HCT116 (cell line): ENCODE results near the gene CA4.
"Not testable (repeated sequence)": the region's sequence is repeated elsewhere in the genome, so short reads cannot be mapped to it uniquely, and the experiment has no call there.

Experiments used
- EGR1 ChIP-seq: IDR thresholded peaks from 2 replicates; pipeline ENCODE4 v1.6.1; 2012; ENCODE audit warnings: low read depth
- EZH2 ChIP-seq: fragments of 200-600 bp; sonication (generic); IDR thresholded peaks from 2 replicates; pipeline ENCODE4 v1.6.1; 2017; ENCODE audit warnings: antibody characterized with exemption, mixed run types
- FOSL1 ChIP-seq: IDR thresholded peaks from 2 replicates; pipeline ENCODE4 v1.6.1; 2012; ENCODE audit warnings: low read depth
- JUND ChIP-seq: IDR thresholded peaks from 2 replicates; pipeline ENCODE4 v1.6.1; 2012
- POLR2A ChIP-seq: IDR thresholded peaks from 2 replicates; pipeline ENCODE4 v1.7.0; 2011; ENCODE audit warnings: borderline replicate concordance; ENCODE audit not compliant: insufficient read depth, insufficient read length; ENCODE audit errors: extremely low read depth
- POLR2AphosphoS5 ChIP-seq: IDR thresholded peaks from 2 replicates; pipeline ENCODE4 v1.6.1; 2011; ENCODE audit warnings: mild to moderate bottlenecking, low read depth, low read length, moderate library complexity
- RAD21 ChIP-seq: IDR thresholded peaks from 2 replicates; pipeline ENCODE4 v1.6.1; 2012; ENCODE audit warnings: low read depth, mild to moderate bottlenecking
- ZNF274 ChIP-seq: fragments of 200-500 bp; sonication (Bioruptor generic); IDR thresholded peaks from 2 replicates; pipeline ENCODE4 v1.6.1; 2014; ENCODE audit warnings: mild to moderate bottlenecking, low read depth, low read length, inconsistent platforms
- TF ChIP-seq, protein P1 (sequence below), 3 experiments: fragments of 200-600 bp in 1 of 3; sonication (generic) in 1 of 3; IDR thresholded peaks in 2 of 3; conservative IDR thresholded peaks in 1 of 3; 2 replicates each; pipeline ENCODE4 v1.5.1; 2012 to 2017; ENCODE audit warnings: low read depth in 2 of 3, low read length in 2 of 3, antibody characterized with exemption in 1 of 3, borderline replicate concordance in 1 of 3, control low read depth in 1 of 3, mild to moderate bottlenecking in 1 of 3, mixed read lengths in 1 of 3, mixed run types in 1 of 3, moderate library complexity in 1 of 3; ENCODE audit not compliant: insufficient read depth in 1 of 3
- TF ChIP-seq, protein P2 (sequence below): IDR thresholded peaks from 2 replicates; pipeline ENCODE4 v1.6.1; 2012; ENCODE audit warnings: low read depth
- TF ChIP-seq, protein P3 (sequence below): IDR thresholded peaks from 2 replicates; pipeline ENCODE4 v1.6.1; 2012

DNA sequence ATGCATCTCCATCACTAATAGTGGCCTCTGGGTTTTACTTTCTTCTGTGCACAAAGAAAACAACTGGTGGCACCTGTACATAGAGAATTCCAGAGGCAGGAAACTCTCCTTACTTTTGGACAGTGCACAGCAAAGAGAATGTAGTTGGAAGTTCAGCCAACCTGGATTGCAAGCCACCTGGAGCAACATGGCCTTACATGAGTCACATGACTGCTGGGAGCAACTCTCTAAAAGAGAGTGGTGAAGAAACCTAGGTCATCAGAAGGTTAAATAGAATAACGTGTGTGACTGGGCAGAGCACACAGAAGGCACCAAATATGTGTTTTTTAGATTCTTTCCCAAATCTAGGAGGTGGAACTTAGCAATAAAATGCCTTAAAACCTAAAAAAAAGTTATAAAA lies 41.5 kb upstream of the CA4 start:
- TF ChIP-seq, protein P1, sequence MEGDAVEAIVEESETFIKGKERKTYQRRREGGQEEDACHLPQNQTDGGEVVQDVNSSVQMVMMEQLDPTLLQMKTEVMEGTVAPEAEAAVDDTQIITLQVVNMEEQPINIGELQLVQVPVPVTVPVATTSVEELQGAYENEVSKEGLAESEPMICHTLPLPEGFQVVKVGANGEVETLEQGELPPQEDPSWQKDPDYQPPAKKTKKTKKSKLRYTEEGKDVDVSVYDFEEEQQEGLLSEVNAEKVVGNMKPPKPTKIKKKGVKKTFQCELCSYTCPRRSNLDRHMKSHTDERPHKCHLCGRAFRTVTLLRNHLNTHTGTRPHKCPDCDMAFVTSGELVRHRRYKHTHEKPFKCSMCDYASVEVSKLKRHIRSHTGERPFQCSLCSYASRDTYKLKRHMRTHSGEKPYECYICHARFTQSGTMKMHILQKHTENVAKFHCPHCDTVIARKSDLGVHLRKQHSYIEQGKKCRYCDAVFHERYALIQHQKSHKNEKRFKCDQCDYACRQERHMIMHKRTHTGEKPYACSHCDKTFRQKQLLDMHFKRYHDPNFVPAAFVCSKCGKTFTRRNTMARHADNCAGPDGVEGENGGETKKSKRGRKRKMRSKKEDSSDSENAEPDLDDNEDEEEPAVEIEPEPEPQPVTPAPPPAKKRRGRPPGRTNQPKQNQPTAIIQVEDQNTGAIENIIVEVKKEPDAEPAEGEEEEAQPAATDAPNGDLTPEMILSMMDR (IDR thresholded peaks at IDR 0.05 in 2 of 3, conservative IDR thresholded peaks at IDR 0.05 in 1 of 3; ENCODE audit: borderline replicate concordance in 1 of 3, insufficient read depth in 1 of 3, low read depth in 2 of 3, low read length in 2 of 3): not testable (repeated sequence)
- TF ChIP-seq ZNF274, EGR1, POLR2A, FOSL1, EZH2, JUND, POLR2AphosphoS5, RAD21: not testable (repeated sequence)
- TF ChIP-seq, protein P2, sequence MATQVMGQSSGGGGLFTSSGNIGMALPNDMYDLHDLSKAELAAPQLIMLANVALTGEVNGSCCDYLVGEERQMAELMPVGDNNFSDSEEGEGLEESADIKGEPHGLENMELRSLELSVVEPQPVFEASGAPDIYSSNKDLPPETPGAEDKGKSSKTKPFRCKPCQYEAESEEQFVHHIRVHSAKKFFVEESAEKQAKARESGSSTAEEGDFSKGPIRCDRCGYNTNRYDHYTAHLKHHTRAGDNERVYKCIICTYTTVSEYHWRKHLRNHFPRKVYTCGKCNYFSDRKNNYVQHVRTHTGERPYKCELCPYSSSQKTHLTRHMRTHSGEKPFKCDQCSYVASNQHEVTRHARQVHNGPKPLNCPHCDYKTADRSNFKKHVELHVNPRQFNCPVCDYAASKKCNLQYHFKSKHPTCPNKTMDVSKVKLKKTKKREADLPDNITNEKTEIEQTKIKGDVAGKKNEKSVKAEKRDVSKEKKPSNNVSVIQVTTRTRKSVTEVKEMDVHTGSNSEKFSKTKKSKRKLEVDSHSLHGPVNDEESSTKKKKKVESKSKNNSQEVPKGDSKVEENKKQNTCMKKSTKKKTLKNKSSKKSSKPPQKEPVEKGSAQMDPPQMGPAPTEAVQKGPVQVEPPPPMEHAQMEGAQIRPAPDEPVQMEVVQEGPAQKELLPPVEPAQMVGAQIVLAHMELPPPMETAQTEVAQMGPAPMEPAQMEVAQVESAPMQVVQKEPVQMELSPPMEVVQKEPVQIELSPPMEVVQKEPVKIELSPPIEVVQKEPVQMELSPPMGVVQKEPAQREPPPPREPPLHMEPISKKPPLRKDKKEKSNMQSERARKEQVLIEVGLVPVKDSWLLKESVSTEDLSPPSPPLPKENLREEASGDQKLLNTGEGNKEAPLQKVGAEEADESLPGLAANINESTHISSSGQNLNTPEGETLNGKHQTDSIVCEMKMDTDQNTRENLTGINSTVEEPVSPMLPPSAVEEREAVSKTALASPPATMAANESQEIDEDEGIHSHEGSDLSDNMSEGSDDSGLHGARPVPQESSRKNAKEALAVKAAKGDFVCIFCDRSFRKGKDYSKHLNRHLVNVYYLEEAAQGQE: not testable (repeated sequence)
- TF ChIP-seq, protein P3, sequence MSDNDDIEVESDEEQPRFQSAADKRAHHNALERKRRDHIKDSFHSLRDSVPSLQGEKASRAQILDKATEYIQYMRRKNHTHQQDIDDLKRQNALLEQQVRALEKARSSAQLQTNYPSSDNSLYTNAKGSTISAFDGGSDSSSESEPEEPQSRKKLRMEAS: not testable (repeated sequence)
